Measurements from ENCODE around the gene CERK.

CERK gene

GRCh38 chr22:46731246-46732040, 6.6 kb downstream of the CERK start:
- DNase-seq: no peak

DNA sequence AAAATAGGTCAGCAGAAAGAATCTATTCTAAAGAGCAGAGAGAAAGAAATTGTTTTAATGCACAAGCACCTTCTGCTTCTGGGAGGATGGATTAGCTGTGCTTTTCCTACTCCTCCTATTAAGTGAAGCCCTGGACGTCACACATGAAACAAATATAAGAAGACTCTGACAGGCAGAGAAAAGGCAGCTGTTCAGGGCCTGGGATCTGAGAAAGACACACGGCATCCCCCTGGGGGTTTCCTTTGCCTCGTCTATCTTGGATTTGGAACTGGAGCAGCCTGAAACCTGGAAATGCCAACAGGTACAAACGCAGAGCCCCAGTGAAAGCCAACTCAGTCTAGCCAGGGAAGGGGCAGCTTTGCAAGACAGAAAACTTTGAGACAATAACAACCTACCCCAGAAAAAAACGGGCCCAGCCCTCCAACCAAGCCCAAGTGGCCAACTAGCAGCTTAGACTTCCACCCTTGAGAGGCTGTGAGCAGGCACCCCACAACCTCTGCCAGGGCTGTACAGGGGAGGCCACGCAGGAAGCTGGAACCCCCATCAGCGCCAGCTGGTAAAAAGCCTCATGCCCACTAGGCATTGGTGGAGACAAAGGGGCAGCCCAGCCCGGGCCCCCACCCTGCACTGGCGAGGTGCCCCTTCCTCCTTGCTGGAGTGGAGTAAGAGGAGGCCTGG, 7.3 kb downstream of the CERK start:
- DNase-seq: no peak

DNA sequence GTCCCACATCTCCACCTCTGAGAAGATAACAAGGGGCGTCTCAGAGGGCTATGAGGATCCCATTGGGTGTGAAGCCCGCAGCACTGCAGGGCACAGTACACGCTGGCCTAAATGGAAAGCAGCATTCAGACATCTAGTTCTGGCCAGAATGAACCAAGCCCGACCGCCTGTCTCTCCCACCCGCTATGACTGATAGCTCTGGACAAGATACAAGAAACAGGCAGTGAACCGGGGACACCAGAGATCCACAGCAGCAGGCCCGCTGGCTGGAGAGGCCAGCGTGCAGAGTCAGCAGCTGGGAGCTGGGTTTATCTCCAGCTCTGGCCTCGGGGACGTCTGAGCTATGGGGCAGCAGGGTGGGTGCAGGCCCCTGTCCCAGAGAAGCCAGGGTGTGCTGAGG, 9.6 kb downstream of the CERK start:
- DNase-seq: no peak

DNA sequence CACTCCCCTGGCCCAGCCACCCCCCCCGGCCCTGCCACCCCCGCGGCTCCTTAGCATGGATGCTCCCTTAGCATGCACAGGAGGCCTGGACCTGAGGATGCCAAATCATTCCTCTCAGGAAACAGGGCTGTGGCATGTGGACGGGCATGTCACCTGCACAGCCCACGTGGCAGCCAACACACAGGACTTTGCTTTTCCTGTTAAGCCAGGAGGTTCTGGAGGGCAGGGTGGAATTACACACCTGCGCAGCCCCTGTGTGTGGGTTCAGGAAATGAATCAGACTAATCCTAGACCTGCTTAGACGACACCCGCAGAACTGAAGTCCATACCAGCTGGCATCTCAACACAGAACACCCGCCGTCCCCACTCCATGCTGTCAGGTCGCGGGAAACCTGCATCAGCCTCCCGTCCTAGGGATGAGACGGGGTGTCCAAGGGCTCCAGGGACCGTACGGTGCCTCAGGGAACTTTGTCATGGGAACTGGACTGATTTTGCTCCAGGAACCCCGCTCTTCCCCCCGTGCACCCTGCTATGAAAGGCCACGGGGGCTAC, 10.2 kb downstream of the CERK start:
- no peak for DNase-seq

- DNase-seq: no peak
Measured at GRCh38 chr22:46726986-46727317, 11.1 kb downstream of the CERK start.

DNA sequence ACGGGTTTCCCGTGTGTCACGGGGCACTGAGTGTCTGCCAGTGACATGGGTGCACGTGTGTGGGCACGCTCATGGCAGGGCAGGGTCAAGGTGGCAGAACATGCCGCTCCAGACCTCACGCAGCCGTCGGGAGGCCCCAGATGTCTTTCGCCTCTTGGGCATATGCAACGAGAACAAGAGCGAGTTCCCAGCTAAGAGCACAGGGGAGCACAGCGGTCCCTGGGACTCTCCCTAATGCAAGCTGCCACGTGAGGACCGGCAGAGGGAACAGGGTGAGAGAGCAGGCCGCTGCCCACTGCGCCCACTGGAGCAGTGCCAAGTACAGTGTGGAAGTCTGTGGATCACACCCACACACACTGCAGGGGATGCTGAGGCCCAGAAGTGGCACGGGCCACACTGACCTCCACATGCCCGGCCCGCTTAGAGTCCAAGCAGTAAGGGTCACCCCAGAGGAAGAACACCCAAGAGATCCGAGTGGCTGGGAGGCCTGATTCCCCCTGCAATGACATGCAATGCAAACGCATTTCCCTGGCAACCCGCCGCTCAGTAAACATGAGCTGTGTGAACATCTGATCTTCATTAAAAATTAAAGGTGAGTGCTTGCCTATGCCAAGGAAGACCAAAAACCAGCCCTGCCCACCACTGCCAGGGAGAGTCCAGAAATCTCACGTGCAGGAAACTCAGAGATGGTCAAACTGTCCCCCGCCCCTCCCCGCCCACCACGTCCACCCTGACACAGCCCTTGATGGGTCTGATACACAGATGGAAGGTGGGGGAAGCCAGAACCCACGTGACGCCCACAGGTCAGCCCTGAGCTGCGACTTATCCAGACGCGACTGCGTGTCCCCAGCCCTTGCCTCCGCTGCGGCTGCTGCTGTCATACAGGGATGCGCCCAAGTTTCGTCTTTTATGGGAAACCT, 11.7 kb downstream of the CERK start:
- no peak for DNase-seq

DNA sequence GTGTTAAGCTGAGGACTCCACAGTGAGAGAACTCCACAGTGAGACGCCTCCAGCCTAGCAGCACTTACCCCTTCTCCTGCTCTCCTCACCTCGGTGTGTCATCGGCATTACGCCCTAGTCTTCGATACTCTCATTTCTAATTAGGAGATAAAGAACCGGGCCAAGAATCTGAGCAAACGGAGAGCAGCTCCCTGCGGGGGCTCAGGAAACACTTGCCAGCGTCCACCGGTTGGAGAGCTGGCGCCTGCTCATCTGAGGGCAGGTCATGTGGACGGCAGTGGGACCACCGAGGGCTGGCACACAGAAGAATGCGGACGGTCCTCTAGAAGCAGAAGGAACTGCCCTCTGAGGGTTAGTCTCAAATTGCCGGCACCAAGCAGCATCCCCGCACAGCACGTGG, 13.0 kb downstream of the CERK start:
- no peak for DNase-seq

DNA sequence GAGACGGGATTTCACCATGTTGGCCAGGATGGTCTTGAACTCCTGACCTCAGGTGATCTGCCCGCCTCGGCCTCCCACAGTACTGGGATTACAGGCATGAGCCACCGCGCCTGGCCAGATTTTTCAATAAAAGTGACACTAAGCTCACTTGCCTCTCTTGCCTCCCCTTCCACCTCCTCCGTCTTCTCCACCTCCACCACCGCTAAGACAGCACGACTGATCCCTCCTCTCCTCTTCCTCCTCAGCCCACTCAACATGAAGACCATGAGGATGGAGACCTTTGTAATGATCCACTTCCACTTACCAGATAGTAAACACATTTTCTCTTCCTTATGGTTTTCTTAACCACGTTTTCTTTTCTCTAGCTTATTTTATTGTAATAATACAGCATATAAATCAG, 14.2 kb downstream of the CERK start:
- DNase-seq: no peak

- no peak for DNase-seq
Measured at GRCh38 chr22:46721501-46722085, 16.5 kb downstream of the CERK start.

DNA sequence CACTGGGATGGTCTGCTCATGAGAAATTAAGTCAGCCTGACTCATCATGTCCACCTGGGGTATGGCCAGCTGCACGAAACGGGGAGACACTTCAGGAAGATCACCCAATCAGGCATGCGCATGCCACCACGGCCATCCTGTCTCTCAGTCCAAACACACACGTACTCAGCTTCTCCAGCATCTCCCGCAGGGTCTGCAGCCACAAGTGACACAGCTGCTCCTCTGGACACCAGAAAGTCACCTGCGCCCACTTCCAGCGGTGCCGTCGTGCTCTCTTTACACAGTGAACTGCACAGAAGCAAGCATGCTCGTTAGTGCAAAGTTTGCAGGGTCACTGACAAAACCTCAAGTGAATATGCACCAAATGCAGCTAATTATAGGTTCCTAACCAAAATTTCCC, 18.1 kb downstream of the CERK start:
- DNase-seq: no peak

- DNase-seq: no peak
Measured at GRCh38 chr22:46714550-46714949, 23.5 kb downstream of the CERK start.

GRCh38 chr22:46712288-46712687, 25.8 kb downstream of the CERK start:
- no peak for DNase-seq

DNA sequence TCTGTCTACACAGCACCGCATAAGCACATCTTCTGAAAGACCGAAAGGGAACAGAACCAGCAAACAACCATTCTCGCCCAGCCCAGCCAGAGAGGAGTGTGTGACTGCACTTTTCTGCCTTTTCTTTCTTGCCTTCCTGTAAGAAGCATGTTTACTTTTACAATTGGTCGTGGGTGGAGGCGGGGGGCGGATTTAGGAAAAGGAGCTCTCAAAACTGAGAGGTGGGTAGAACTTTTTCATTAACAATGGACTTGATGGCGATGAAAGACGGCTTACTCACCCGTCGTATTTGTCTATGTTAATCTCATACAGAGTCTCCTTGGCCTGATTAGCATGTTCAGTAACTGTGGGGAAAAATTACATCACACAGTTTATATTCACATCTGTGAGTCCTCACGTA, 27.2 kb downstream of the CERK start:
- no peak for DNase-seq

GRCh38 chr22:46708766-46709330, 29.2 kb downstream of the CERK start:
- no peak for DNase-seq

DNA sequence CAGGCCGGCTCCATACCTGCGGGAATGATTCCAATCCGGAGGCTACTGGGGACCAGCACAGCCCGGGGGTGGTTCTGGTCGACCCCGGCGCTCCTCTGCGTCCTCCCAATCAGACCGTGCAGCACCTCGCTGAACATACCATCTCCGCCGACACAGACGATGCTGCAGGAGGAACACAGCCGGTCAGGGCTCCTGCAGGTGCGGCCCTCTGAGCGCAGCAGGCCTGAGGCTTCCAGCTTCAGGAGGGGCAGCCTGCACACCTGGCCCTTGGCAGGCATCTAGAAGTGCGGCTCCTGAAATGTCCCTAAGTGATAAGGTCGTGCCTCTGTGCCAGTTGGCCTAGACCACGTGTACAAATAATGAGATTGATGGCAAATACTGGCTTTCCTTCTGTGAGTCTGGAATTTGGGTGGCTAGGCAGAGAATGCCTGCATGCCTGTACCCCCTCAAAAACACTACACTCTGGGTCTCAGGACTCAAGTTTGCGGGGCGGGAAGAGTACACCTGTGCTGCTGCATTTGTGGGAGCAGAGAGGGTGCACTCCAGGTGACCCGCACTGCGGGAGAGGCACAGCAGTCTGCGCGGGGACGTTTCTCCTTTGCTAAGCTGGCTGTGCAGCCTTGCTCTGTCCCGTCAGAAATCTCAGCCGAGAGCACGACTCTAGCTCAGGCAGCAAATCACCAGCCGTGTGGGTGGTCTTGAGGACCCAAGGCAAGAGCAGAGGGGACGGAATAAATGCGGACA, 30.1 kb downstream of the CERK start:
- no peak for DNase-seq

DNA sequence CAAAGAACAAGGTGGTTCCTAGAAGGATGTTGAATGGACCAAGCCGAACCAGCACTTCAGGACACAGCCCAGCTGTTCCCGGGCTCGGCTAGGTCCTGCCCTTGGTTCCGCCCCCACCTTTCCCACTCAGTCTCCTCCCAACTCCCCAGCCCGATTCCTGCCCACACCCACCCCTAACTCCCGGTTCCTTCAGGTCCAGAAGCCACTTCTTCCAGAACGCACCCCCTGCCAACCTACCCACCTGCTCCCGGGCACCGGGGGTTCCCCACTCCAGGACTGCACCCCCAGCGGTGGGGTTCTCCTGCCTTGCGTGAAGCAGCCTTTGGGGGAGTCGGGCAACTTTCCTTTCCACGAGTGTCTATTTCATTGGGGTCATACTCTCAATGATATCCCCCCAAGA, 30.7 kb downstream of the CERK start:
- DNase-seq: no peak

- DNase-seq: no peak
Measured at GRCh38 chr22:46706060-46706459, 32.0 kb downstream of the CERK start.

- DNase-seq: no peak
Measured at GRCh38 chr22:46703996-46704370, 34.1 kb downstream of the CERK start.

- DNase-seq: no peak
Measured at GRCh38 chr22:46703171-46703995, 34.7 kb downstream of the CERK start.

DNA sequence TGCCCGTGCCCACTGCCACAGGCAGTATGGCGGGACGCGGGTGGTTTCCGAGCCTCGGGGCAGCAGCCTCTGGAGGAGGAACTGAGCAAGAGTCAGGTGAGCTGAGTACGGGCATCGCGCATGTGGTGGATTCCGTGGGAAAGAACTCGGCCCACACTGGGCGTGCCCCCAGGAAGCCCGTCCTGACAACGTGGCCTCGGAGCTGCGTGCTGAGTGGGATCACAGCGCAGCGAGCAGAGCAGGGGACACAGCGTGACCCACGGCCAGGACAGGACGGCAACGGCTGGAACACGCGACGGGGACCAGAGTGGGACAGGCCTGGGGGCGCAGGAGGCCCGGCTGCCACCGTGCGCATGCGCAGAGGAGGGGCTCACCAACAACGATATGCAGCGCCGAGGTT, 36.8 kb downstream of the CERK start:
- DNase-seq: no peak

- DNase-seq: no peak
Measured at GRCh38 chr22:46699091-46699490, 39.0 kb downstream of the CERK start.
